Omental fat pad (tissue), 4 donors: ENCODE results near the gene RNF112. TPM values are rescaled to one million over a fixed set of nuclear protein-coding genes. Genes with fewer than 3 reads are reported as not detected.
A peak's percentile ranks its signal among the peaks of the same experiment; 100 is the strongest.

Experiments used
- ATAC-seq: fragments of 150-250 bp; one replicate; pipeline ENCODE4 v1.9.1; 2016; ENCODE audit warnings: mild to moderate bottlenecking, moderate library complexity; ENCODE audit not compliant: low FRiP score
- DNase-seq: peaks from one replicate; pipeline ENCODE4 v3.0.0-alpha.2; 2019; ENCODE audit warnings: low spot score
- total RNA-seq, 4 donors: library from RNA; depleted of rRNA; stranded (reverse); fragments of >200 nt; gene quantifications; one replicate each; pipeline ENCODE4 v1.1.0, GENCODE V29; 2016
- TF ChIP-seq, protein P1 (sequence below), 3 donors: fragments of 450-650 bp; IDR thresholded peaks; one replicate each; pipeline ENCODE4 v1.5.1; 2016 to 2017; ENCODE audit warnings: antibody characterized with exemption in 3 of 3, mild to moderate bottlenecking in 3 of 3, moderate library complexity in 2 of 3

RNF112 gene
- total RNA-seq, 4 donors from 2014 or later: 0.44 to 3.0 (median 1.7) TPM

- ATAC-seq (no peak), DNase-seq (peak; percentile 22)
- TF ChIP-seq, protein P1, sequence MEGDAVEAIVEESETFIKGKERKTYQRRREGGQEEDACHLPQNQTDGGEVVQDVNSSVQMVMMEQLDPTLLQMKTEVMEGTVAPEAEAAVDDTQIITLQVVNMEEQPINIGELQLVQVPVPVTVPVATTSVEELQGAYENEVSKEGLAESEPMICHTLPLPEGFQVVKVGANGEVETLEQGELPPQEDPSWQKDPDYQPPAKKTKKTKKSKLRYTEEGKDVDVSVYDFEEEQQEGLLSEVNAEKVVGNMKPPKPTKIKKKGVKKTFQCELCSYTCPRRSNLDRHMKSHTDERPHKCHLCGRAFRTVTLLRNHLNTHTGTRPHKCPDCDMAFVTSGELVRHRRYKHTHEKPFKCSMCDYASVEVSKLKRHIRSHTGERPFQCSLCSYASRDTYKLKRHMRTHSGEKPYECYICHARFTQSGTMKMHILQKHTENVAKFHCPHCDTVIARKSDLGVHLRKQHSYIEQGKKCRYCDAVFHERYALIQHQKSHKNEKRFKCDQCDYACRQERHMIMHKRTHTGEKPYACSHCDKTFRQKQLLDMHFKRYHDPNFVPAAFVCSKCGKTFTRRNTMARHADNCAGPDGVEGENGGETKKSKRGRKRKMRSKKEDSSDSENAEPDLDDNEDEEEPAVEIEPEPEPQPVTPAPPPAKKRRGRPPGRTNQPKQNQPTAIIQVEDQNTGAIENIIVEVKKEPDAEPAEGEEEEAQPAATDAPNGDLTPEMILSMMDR (IDR thresholded peaks at IDR 0.05): no peak
These were observed 26.2 kb upstream of the RNF112 start for GRCh38 chr17:19384723-19385391.

DNA sequence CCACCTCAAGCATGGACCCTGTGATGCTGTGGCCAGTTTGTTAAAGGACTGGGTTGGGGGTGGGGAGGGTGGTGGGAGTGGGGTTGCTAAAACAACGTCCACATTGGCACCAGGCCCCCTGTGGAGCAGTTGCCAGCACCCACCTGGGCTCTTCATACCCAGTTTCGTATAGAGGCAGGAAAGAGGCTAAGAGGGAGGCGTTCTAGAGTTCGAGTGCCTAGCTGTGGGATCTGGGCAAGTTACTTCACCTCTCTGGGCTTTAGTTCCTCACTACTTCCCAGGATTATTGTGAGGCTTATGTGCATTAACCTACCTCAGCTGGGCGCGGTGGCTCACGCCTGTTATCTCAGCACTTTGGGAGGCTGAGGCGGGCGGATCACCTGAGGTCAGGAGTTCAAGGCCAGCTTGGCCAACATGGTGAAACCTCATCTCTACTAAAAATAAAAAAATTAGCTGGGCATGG is 25.5 kb upstream of the RNF112 start:
- ATAC-seq (no peak), DNase-seq (peak; percentile 9)
- TF ChIP-seq, protein P1 (IDR thresholded peaks at IDR 0.05): no peak

DNA sequence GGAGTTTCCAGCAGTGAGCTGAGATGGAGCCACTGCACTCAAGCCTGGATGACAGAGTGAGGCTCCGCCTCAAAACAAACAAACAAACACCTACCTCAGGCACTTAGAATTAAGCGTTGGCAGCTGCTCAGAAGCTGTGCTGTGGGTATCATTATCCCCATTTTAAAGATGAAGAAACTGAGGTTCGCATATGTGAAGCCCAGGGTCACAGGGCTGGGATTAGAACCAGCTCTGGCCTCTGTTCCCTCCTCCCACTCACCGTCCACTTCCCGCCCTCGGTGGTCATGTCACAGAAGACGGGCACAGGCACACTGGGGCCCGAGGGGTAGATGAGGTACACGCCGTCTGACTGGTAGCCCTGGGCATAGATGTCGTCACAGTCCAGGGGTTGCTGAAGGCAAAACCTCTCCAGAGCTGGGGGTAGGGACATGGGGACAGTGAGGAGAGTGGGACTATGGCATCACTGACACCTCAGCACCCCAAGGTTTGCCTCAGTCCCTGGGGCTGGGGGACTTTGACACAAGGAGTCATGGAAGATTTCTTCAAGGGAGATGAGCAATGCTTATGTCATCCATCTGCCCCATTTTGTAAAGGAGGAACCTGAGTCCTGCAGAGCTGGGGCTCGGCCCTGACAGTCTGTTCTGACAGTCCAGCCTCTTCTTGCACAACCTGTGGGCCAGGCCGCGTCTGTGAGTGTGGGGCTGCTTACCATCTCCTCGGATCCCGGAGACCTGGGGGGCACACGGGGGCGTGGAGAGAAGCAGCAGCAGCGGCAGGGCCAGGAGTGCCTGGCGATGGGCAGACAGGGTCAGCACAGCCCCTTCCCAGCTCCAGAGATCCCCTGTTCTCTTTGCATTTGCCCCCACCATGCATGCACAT is 24.7 kb upstream of the RNF112 start:
- peak; percentile 60 for DNase-seq
- TF ChIP-seq, protein P1 (IDR thresholded peaks at IDR 0.05): no peak
- peak; percentile 78 for ATAC-seq

GRCh38 chr17:19386974-19387920 is 23.8 kb upstream of the RNF112 start, which contains the start of gene MFAP4:
TSS of gene MFAP4 (minus strand) at chr17:19387190. CDS start at chr17:19387155, 35 bp downstream.
- ATAC-seq (peak; percentile 47), DNase-seq (peak; percentile 20)
- TF ChIP-seq, protein P1 (IDR thresholded peaks at IDR 0.05): no peak

GRCh38 chr17:19387921-19388521 is 23.0 kb upstream of the RNF112 start:
- ATAC-seq: no peak
- no peak for DNase-seq
- TF ChIP-seq, protein P1 (IDR thresholded peaks at IDR 0.05): no peak
